Skin of body (tissue), 2 donors: Measurements from ENCODE around the gene SEC24B. TPM values are rescaled to one million over a fixed set of nuclear protein-coding genes. Genes with fewer than 3 reads are reported as not detected.
"Not testable (repeated sequence)": the region's sequence is repeated elsewhere in the genome, so short reads cannot be mapped to it uniquely, and the experiment has no call there.

ENCODE experiments used
- DNase-seq: peaks from one replicate; lab custom pipeline; 2025; lab: John Stamatoyannopoulos, UW
- total RNA-seq: library from RNA; depleted of rRNA; stranded (reverse); fragments of >200 nt; gene quantifications from one replicate; pipeline ENCODE4 v1.2.3, GENCODE V29; 2014

SEC24B gene
- total RNA-seq, 1 donor from 2014 or later = 22.9 TPM

GRCh38 chr4:109506890-109507289 is 73.3 kb downstream of the SEC24B start:
- DNase-seq = no peak

- DNase-seq = no peak
Measured at GRCh38 chr4:109510687-109511086, 77.1 kb downstream of the SEC24B start.

- DNase-seq = no peak
Measured at GRCh38 chr4:109511414-109511813, 77.8 kb downstream of the SEC24B start.

- not testable (repeated sequence) for DNase-seq
Measured at GRCh38 chr4:109513368-109513767, 79.8 kb downstream of the SEC24B start.

GRCh38 chr4:109532182-109532581 is 98.6 kb downstream of the SEC24B start:
- no peak for DNase-seq

- DNase-seq = no peak
Measured at GRCh38 chr4:109545401-109545800, 111.8 kb downstream of the SEC24B start.

- DNase-seq = no peak
Measured at GRCh38 chr4:109547394-109547793, 113.8 kb downstream of the SEC24B start.

- no peak for DNase-seq
Measured at GRCh38 chr4:109548655-109549054, 115.0 kb downstream of the SEC24B start.

GRCh38 chr4:109552237-109552636 is 118.6 kb downstream of the SEC24B start:
- no peak for DNase-seq

- DNase-seq = no peak
Measured at GRCh38 chr4:109553130-109553529, 119.5 kb downstream of the SEC24B start.

GRCh38 chr4:109554971-109555370 is 121.4 kb downstream of the SEC24B start:
- DNase-seq = no peak

- DNase-seq = no peak
Measured at GRCh38 chr4:109557433-109557832, 123.8 kb downstream of the SEC24B start.

- not testable (repeated sequence) for DNase-seq
Measured at GRCh38 chr4:109558095-109558494, 124.5 kb downstream of the SEC24B start.

GRCh38 chr4:109559625-109559982 is 126.0 kb downstream of the SEC24B start:
- DNase-seq = no peak

GRCh38 chr4:109559983-109560686 is 126.5 kb downstream of the SEC24B start, which contains the start of gene MCUB:
Gene MCUB (plus strand): TSS chr4:109560246. CDS start chr4:109560338, 92 bp downstream.
- peak; percentile 90 for DNase-seq

- peak; percentile 77 for DNase-seq
Measured at GRCh38 chr4:109560687-109561461, 127.3 kb downstream of the SEC24B start.

- no peak for DNase-seq
Measured at GRCh38 chr4:109562457-109563239, 129.0 kb downstream of the SEC24B start.

- DNase-seq = no peak
Measured at GRCh38 chr4:109571494-109571893, 137.9 kb downstream of the SEC24B start.

GRCh38 chr4:109572154-109572553 is 138.5 kb downstream of the SEC24B start:
- no peak for DNase-seq

- no peak for DNase-seq
Measured at GRCh38 chr4:109574443-109574850, 140.8 kb downstream of the SEC24B start.

GRCh38 chr4:109574931-109575804 is 141.6 kb downstream of the SEC24B start:
- no peak for DNase-seq
